Panc1 (cell line): ENCODE data around the gene TOR1A. TPM values are rescaled to one million over a fixed set of nuclear protein-coding genes. Genes with fewer than 3 reads are reported as not detected.

Experiments
- ATAC-seq: fragments of 200-7000 bp; cut with Tn5 transposase; 2 replicates; pipeline ENCODE4 v1.9.1; 2020; ENCODE audit warnings: mild to moderate bottlenecking, moderate library complexity
- BruUV-seq: library from RNA; stranded (reverse); fragments of 400-500 nt; replicated peaks from 2 replicates; lab custom pipeline; 2021; lab: Mats Ljungman, UMichigan
- CTCF ChIA-PET: fragments of 300-600 bp; sonication (Branson Sonifier 250); formaldehyde crosslinking; loops from one replicate; lab custom pipeline; 2022; ENCODE audit warnings: antibody characterized with exemption; lab: Charles Lee
- POLR2A ChIA-PET: fragments of 300-600 bp; sonication (Branson Sonifier 250); formaldehyde crosslinking; loops from one replicate; lab custom pipeline; 2022; ENCODE audit warnings: antibody characterized with exemption; lab: Charles Lee
- DNase-seq: peaks from one replicate; pipeline ENCODE4 v3.0.0-alpha.2; 2010; ENCODE audit warnings: low read depth, low spot score
- H3K27ac ChIP-seq: 2 replicates; pipeline ENCODE4 v1.5.1; 2011; ENCODE audit warnings: mild to moderate bottlenecking, low read length, inconsistent platforms
- H3K27me3 ChIP-seq: fragments of 200-500 bp; sonication (Bioruptor generic); 2 replicates; pipeline ENCODE4 v1.6.0; 2014; ENCODE audit warnings: low read length, inconsistent platforms; ENCODE audit not compliant: control insufficient read depth, insufficient read depth
- H3K36me3 ChIP-seq: fragments of 200-500 bp; sonication (Bioruptor generic); 2 replicates; pipeline ENCODE4 v1.5.1; 2014; ENCODE audit warnings: inconsistent platforms, mild to moderate bottlenecking, low read length, moderate library complexity; ENCODE audit not compliant: control insufficient read depth, insufficient read depth
- H3K4me1 ChIP-seq: 2 replicates; pipeline ENCODE4 v1.5.1; 2011; ENCODE audit warnings: inconsistent platforms, mild to moderate bottlenecking, low read length, moderate library complexity; ENCODE audit not compliant: control insufficient read depth, insufficient read depth
- H3K4me3 ChIP-seq, 2 experiments: 2 replicates each; pipeline ENCODE4 v1.5.1; 2011 to 2012; ENCODE audit warnings: low read depth in 2 of 2, low read length in 2 of 2, mild to moderate bottlenecking in 2 of 2, inconsistent platforms in 1 of 2, moderate library complexity in 1 of 2
- H3K9me3 ChIP-seq: fragments of 200-500 bp; sonication (Bioruptor generic); 2 replicates; pipeline ENCODE4 v1.5.1; 2014; ENCODE audit warnings: low read depth, mild to moderate bottlenecking, inconsistent platforms, low read length, moderate library complexity; ENCODE audit not compliant: control insufficient read depth, insufficient read depth
- CTCF ChIP-seq: fragments of 450-650 bp; IDR thresholded peaks from 2 replicates; pipeline ENCODE4 v1.5.1; 2017; ENCODE audit warnings: mild to moderate bottlenecking
- POLR2AphosphoS5 ChIP-seq: IDR thresholded peaks from 2 replicates; pipeline ENCODE4 v1.6.1; 2012; ENCODE audit warnings: mild to moderate bottlenecking, low read depth, low read length, moderate library complexity
- REST ChIP-seq, 2 experiments: IDR thresholded peaks; 2 replicates each; pipeline ENCODE4 v1.6.1; 2011 to 2012; ENCODE audit warnings: low read depth in 2 of 2, control low read depth in 1 of 2, low read length in 1 of 2, mild to moderate bottlenecking in 1 of 2, moderate library complexity in 1 of 2; ENCODE audit not compliant: insufficient read depth in 1 of 2
- SIN3A ChIP-seq: IDR thresholded peaks from 2 replicates; pipeline ENCODE4 v1.6.1; 2012; ENCODE audit warnings: low read depth, mild to moderate bottlenecking, low read length, moderate library complexity, borderline replicate concordance; ENCODE audit not compliant: insufficient read depth
- TCF7L2 ChIP-seq: IDR thresholded peaks from 2 replicates; pipeline ENCODE4 v1.6.1; 2011; ENCODE audit warnings: mild to moderate bottlenecking, low read depth, low read length, inconsistent platforms
- in situ Hi-C: cut with HindIII; loops from 2 replicates; pipeline ENCODE4 v1.10.0; 2016; ENCODE audit warnings: low sequenced_read_pairs, low pct_unique_long_range_greater_than_20kb
- intact Hi-C: fragments of 100-400 bp; cut with micrococcal nuclease; formaldehyde crosslinking; loops from one replicate; pipeline ENCODE4 v1.10.0; 2022; ENCODE audit not compliant: unreplicated experiment
- total RNA-seq: library from RNA; stranded (reverse); gene quantifications from one replicate; pipeline ENCODE4 v1.2.1, GENCODE V29; 2021; ENCODE audit not compliant: unreplicated experiment

The TOR1A gene
- total RNA-seq, 1 experiment from 2014 or later, result 33.6 TPM

- ATAC-seq (no peak), DNase-seq (no peak)
- no peaks in the 10 kb centered on the region for H3K36me3 ChIP-seq
- intact Hi-C loops, result no loop called here
- ChIA-PET CTCF (no interaction called here), POLR2A (no interaction called here)
- H3K4me1 ChIP-seq, result no peaks in the 10 kb centered on the region
- H3K27ac ChIP-seq, result no peak overlapping the region
- H3K4me3 ChIP-seq, result no peak overlapping the region
- TF ChIP-seq REST (IDR thresholded peaks at IDR 0.05; ENCODE audit: insufficient read depth in 1 of 2, low read depth in 2 of 2, low read length in 1 of 2) (no peak), POLR2AphosphoS5 (no peak), CTCF (no peak), TCF7L2 (no peak), SIN3A (no peak)
- H3K27me3 ChIP-seq, result no peaks in the 10 kb centered on the region
- H3K9me3 ChIP-seq, result no peaks in the 10 kb centered on the region
- in situ Hi-C loops, result no loop called here
- BruUV-seq, result no TSS peak
Measured at GRCh38 chr9:129770741-129771140, 53.2 kb downstream of the TOR1A start.

GRCh38 chr9:129769669-129770068 lies 54.3 kb downstream of the TOR1A start:
- Histone ChIP-seq H3K36me3 (no peaks in the 10 kb centered on the region), H3K9me3 (no peaks in the 10 kb centered on the region), H3K27me3 (no peaks in the 10 kb centered on the region), H3K27ac (no peak overlapping the region), H3K4me1 (no peaks in the 10 kb centered on the region), H3K4me3 (no peak overlapping the region)
- no TSS peak for BruUV-seq
- ChIA-PET CTCF (no interaction called here), POLR2A (no interaction called here)
- intact Hi-C loops, result no loop called here
- ATAC-seq, result no peak
- TF ChIP-seq CTCF (no peak), REST (IDR thresholded peaks at IDR 0.05; ENCODE audit: insufficient read depth in 1 of 2, low read depth in 2 of 2, low read length in 1 of 2) (no peak), TCF7L2 (no peak), POLR2AphosphoS5 (no peak), SIN3A (no peak)
- no peak for DNase-seq
- in situ Hi-C loops, result no loop called here
